Ovary (tissue), 3 donors: ENCODE measurements around the gene NMBR.
"Not testable (repeated sequence)": the region's sequence is repeated elsewhere in the genome, so short reads cannot be mapped to it uniquely, and the experiment has no call there.

Source experiments
- EP300 ChIP-seq: sonication (generic); formaldehyde crosslinking; IDR thresholded peaks from one replicate; pipeline ENCODE4 v1.6.1; 2017; ENCODE audit warnings: antibody characterized with exemption
- TF ChIP-seq, protein P1 (sequence below), 3 donors: fragments of 450-650 bp in 2 of 3; fragments of 200-600 bp in 1 of 3; IDR thresholded peaks; one replicate each; pipeline versions ENCODE4 v1.5.1 to v1.8.0; 2016 to 2022; ENCODE audit warnings: antibody characterized with exemption in 3 of 3, mild to moderate bottlenecking in 1 of 3
- donor health status: DM: no; HTN: no; CAD: no.

DNA sequence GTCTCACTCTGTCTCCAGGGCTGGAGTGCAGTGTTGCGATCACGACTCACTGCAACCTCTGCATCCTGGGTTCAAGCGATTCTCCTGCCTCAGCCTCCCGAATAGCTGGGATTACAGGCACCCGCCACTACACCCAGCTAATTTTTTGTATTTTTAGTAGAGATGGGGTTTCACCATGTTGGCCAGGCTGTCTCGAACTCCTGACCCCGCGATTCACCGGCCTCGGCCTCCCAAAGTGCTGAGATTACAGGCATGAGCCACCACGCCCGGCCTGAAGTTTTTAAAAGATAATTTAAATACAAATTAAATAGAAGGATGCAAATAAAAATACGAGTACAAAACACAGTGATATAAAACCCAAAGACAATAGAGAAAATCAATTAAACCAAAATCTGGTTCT, 5.4 kb downstream of the NMBR start:
- TF ChIP-seq, protein P1, sequence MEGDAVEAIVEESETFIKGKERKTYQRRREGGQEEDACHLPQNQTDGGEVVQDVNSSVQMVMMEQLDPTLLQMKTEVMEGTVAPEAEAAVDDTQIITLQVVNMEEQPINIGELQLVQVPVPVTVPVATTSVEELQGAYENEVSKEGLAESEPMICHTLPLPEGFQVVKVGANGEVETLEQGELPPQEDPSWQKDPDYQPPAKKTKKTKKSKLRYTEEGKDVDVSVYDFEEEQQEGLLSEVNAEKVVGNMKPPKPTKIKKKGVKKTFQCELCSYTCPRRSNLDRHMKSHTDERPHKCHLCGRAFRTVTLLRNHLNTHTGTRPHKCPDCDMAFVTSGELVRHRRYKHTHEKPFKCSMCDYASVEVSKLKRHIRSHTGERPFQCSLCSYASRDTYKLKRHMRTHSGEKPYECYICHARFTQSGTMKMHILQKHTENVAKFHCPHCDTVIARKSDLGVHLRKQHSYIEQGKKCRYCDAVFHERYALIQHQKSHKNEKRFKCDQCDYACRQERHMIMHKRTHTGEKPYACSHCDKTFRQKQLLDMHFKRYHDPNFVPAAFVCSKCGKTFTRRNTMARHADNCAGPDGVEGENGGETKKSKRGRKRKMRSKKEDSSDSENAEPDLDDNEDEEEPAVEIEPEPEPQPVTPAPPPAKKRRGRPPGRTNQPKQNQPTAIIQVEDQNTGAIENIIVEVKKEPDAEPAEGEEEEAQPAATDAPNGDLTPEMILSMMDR (IDR thresholded peaks at IDR 0.05), result not testable (repeated sequence)
- not testable (repeated sequence) for TF ChIP-seq EP300
